Endothelial cell of hepatic sinusoid (primary cell): ENCODE results near the gene PCGF2.

Source experiments
- in situ Hi-C: cut with HindIII; loops from 2 replicates; pipeline ENCODE4 v1.10.0; 2017; ENCODE audit warnings: low sequenced_read_pairs

PCGF2 gene

DNA sequence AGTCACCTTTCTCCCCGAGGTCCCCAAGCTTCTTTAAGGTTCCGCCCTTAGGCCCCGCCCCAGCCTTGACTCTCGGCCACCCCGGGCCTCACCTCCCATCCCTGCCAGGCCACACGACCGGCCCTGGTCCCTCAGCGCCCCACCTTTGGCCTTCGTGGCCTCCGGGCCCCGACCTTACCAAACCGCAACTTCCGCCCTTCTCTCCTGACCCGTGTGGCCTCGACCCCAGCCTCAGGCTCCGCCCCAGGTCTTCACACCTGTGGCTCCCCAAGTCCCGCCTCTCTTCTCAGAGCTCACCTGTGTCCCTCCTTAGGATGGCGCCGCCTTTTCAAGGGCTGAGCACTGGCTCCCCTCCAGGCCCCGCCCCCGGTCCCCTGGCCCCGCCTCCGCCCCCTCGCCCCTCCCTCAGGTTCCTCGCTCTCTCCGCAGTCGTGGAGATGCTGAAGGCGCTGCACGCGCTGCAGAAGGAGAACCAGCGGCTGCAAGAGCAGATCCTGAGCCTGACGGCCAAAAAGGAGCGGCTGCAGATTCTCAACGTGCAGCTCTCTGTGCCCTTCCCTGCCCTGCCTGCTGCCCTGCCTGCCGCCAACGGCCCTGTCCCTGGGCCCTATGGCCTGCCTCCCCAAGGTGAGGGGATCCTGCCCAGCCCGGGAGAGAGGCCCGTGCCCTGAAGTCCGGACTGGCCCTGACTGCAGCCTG is 28.0 kb downstream of the PCGF2 start:
- in situ Hi-C loops = no loop called here

DNA sequence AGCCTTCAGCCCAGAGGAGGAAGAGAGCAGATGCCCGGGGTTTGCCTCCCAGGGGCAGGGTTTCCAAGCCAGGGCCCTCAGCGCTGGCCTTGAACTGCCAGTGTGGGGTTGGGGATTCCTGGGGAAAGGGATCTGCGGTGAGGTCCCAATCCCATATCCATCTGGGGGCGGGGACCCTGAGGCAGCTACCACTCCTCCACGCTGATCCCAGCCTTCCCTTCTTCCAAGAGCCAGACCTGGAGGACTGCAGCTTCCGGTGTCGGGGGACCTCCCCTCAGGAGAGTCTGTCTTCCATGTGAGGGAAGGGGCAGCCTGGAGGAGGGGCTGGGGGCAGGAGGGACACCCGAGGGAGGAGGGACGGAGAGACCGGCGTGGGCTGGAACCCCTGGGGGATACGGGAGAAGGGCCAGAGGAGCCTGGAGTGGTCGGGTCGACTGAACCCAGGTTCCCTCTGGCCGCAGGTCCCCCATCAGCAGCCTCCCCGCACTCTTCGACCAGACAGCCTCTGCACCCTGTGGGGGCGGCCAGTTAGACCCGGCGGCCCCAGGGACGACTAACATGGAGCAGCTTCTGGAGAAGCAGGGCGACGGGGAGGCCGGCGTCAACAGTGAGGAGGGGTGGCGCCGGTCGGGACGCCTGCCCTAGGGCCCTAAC is 28.7 kb downstream of the PCGF2 start:
- in situ Hi-C loops = no loop called here

GRCh38 chr17:38717139-38717745 is 30.9 kb downstream of the PCGF2 start:
- in situ Hi-C loops = no loop called here

GRCh38 chr17:38716368-38717005 is 31.6 kb downstream of the PCGF2 start:
- in situ Hi-C loops = no loop called here

- in situ Hi-C loops = no loop called here
These were observed 32.8 kb downstream of the PCGF2 start for GRCh38 chr17:38715216-38715943.

- in situ Hi-C loops = no loop called here
These were observed 34.6 kb downstream of the PCGF2 start for GRCh38 chr17:38713456-38714075.

DNA sequence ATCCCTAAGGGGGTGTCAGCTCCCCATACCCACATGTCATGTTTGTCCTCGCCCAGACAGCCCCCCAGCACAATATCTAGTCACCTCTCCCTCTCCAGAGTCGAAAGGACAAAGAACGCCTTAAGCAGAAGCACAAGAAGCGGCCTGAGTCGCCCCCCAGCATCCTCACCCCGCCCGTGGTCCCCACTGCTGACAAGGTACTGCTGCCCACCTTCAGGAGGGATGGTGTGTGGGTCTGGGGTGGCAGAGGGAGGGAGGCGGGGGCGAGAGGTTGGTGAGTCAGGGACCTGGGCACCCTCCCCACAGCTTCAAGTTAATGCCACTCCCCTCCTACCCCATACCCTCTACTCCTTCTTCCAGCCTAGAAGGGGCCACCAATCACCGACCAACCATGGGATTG is 35.5 kb downstream of the PCGF2 start:
- in situ Hi-C loops = no loop called here

DNA sequence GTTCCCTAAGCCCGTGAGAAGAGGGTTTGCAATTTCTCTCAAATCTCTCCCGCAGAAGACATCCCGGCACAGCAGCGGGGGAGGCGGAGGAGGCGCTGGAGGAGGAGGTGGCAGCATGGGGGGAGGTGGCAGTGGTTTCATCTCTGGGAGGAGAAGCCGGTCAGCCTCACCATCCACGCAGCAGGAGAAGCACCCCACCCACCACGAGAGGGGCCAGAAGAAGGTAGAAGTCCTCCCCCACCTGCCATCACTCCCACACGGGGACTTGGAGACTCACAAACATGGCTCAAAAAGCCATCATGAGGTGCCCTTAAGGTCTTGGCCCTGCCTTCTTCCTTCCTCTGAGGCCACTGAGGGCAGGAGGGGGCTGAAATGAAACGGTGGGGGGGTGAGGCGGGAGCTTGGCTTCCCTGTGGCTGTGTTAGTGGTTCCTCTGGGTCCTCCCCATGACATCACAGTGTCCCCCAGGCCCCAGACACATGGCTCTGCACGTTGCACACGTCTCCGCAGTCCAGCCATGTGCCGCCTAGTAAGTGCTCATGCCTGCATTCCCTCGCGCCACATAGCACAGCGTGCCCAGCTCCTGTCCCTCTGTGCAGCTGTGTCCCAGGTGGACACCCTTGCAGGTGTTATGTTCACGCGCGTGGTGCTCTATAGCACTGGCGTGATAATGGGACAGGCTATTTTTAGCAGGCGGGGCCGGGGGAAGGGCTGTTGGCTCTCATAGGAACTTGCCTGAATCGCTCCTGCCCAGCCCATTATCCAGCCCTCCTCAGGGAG is 36.2 kb downstream of the PCGF2 start:
- in situ Hi-C loops = no loop called here

DNA sequence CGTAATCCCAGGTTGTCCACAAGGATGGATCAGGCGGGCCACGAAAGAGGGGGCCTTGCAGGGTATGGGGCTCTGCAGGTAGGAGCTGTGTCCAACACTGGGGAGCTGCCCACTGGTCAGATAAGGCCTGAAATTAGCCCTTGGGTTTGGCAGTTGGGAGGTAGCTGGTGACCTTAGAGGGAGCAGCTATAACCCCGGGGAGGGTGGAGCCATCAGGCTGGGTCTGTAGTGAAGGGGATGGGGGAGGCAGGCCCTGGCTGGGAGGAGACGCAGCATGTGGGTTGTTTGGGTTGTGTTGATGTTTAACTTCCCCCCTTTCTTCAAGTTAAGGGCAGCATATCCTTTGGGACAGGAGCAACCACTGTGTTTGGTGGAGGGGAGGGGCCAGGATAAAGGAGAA is 37.2 kb downstream of the PCGF2 start:
- in situ Hi-C loops = no loop called here

GRCh38 chr17:38710604-38710962 is 37.6 kb downstream of the PCGF2 start:
- in situ Hi-C loops = no loop called here

- in situ Hi-C loops = loop anchor here (5.0 kb wide), 1 partner anchor 38 kb away; the partner anchor contains the start of gene EPOP
These were observed 38.1 kb downstream of the PCGF2 start for GRCh38 chr17:38709864-38710603.

DNA sequence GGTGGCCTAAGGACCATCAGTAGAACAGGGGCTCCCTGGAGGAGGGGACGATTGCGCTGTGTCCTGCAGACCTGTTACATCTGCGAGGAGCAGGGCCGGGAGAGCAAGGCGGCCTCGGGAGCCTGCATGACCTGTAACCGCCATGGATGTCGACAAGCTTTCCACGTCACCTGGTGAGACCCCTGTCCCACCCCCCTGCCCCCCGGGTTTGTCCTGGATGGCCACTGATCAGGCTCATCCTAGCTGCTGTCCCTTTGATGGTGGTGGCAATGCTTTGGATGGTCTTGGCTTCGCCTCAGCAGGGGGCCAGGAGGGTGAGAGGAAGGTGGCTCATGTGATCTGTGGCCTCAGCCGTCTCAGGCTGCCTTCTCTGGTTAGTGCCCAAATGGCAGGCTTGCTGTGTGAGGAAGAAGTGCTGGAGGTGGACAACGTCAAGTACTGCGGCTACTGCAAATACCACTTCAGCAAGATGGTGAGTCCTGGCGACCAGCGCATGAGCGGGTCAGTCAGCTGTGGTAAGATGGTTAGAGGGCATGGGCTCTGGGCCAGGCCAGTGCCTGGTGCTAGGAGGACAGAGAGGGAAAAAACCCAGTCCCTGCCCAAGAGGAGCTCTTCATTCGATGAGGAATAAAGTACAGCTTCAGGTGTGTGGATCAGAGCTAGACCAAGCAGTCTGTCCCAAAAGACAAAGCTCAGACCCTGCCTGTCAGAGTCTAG is 38.9 kb downstream of the PCGF2 start:
- in situ Hi-C loops = loop anchor here (5.0 kb wide), 1 partner anchor 37 kb away; the partner anchor contains the start of gene EPOP

- in situ Hi-C loops = loop anchor here (5.0 kb wide), 1 partner anchor 36 kb away; the partner anchor contains the start of gene EPOP
These were observed 40.3 kb downstream of the PCGF2 start for GRCh38 chr17:38707678-38708351.

GRCh38 chr17:38706505-38707216 is 41.5 kb downstream of the PCGF2 start:
- in situ Hi-C loops = loop anchor here (5.0 kb wide), 1 partner anchor 34 kb away; the partner anchor contains the start of gene EPOP

- in situ Hi-C loops = loop anchor here (5.0 kb wide), 1 partner anchor 34 kb away; the partner anchor contains the start of gene EPOP
These were observed 42.2 kb downstream of the PCGF2 start for GRCh38 chr17:38705803-38706504.

- in situ Hi-C loops = loop anchor here (5.0 kb wide), 1 partner anchor 33 kb away; the partner anchor contains the start of gene EPOP
These were observed 42.7 kb downstream of the PCGF2 start for GRCh38 chr17:38705523-38705802.
